Uterus (tissue), 4 donors: ENCODE measurements around the gene PNMA8A. TPM values are rescaled to one million over a fixed set of nuclear protein-coding genes. Genes with fewer than 3 reads are reported as not detected.
A peak's percentile ranks its signal among the peaks of the same experiment; 100 is the strongest.

Experiments used
- DNase-seq, 2 donors: peaks; one replicate each; pipeline ENCODE4 v3.0.0-alpha.2; 2019 to 2020
- H3K27ac ChIP-seq, 2 donors: fragments of 200-600 bp; sonication (generic); 1 replicate in 1 of 2; 2 replicates in 1 of 2; pipeline ENCODE4 v1.5.1; 2016 to 2018
- H3K27me3 ChIP-seq, 2 donors: fragments of 200-600 bp; sonication (generic); one replicate each; pipeline ENCODE4 v1.5.1; 2018 to 2019; ENCODE audit warnings: control low read depth in 1 of 2
- H3K36me3 ChIP-seq, 2 donors: fragments of 200-600 bp; sonication (generic); one replicate each; pipeline ENCODE4 v1.5.1; 2019; ENCODE audit warnings: control low read depth in 1 of 2
- H3K4me1 ChIP-seq, 2 donors: fragments of 200-600 bp; sonication (generic); one replicate each; pipeline ENCODE4 v1.5.1; 2018 to 2019; ENCODE audit warnings: control low read depth in 1 of 2
- H3K4me3 ChIP-seq, 2 donors: fragments of 200-600 bp; sonication (generic); 1 replicate in 1 of 2; 2 replicates in 1 of 2; pipeline ENCODE4 v1.5.1; 2018 to 2019; ENCODE audit warnings: mild to moderate bottlenecking in 1 of 2
- H3K9me3 ChIP-seq, 2 donors: fragments of 200-600 bp; sonication (generic); one replicate each; pipeline ENCODE4 v1.5.1; 2019; ENCODE audit warnings: control low read depth in 1 of 2
- CTCF ChIP-seq, 4 experiments: fragments of 200-600 bp in 2 of 4; fragments of 450-650 bp in 2 of 4; sonication (generic) in 2 of 4; IDR thresholded peaks; one replicate each; pipeline ENCODE4 v1.5.1; 2016 to 2019; ENCODE audit warnings: antibody characterized with exemption in 4 of 4, mild to moderate bottlenecking in 2 of 4, moderate library complexity in 1 of 4
- POLR2A ChIP-seq, 2 donors: fragments of 450-650 bp; IDR thresholded peaks; one replicate each; pipeline ENCODE4 v1.6.1; 2016; ENCODE audit warnings: antibody characterized with exemption in 2 of 2, mild to moderate bottlenecking in 1 of 2, moderate library complexity in 1 of 2
- intact Hi-C: fragments of 100-400 bp; cut with DNase I; formaldehyde crosslinking; loops from one replicate; pipeline ENCODE4 v1.15.1; 2023; ENCODE audit warnings: low total_unique reads
- total RNA-seq, 4 donors: library from RNA; depleted of rRNA in 3 of 4; stranded (reverse); fragments of >200 nt in 3 of 4; gene quantifications; one replicate each; pipeline versions ENCODE4 v1.1.0 to v1.2.4, GENCODE V29; 2014 to 2023
- donor health status: DM: yes; HTN: yes; CAD: no.

PNMA8A gene
- total RNA-seq, 4 donors from 2014 or later: 8.7 to 69.7 (median 16.1) TPM

GRCh38 chr19:46514589-46515289, 43.4 kb upstream of the PNMA8A start:
- intact Hi-C loops: no loop called here

GRCh38 chr19:46513461-46514236, 42.3 kb upstream of the PNMA8A start:
- no peak overlapping the region for H3K27ac ChIP-seq
- H3K27me3 ChIP-seq: no peaks in the 10 kb centered on the region
- peaks cover 0 to 3% of the 10 kb centered on the region in 2 donors for H3K4me1 ChIP-seq
- H3K4me3 ChIP-seq: no peak overlapping the region
- intact Hi-C loops: no loop called here
- TF ChIP-seq POLR2A (IDR thresholded peaks at IDR 0.05) (no peak), CTCF (IDR thresholded peaks at IDR 0.05) (peak; percentile 92 to 98 (median 94))
- no peaks in the 10 kb centered on the region for H3K36me3 ChIP-seq
- peak; percentile 73 to 85 for DNase-seq
- H3K9me3 ChIP-seq: no peaks in the 10 kb centered on the region

More at GRCh38 chr19:46514589-46515289, 43.4 kb upstream of the PNMA8A start:
- Histone ChIP-seq H3K36me3 (no peaks in the 10 kb centered on the region), H3K27me3 (no peaks in the 10 kb centered on the region), H3K4me3 (no peak overlapping the region), H3K27ac (no peak overlapping the region), H3K9me3 (no peaks in the 10 kb centered on the region), H3K4me1 (peaks cover 0 to 3% of the 10 kb centered on the region in 2 donors)
- no peak for DNase-seq
- TF ChIP-seq POLR2A (IDR thresholded peaks at IDR 0.05) (no peak), CTCF (IDR thresholded peaks at IDR 0.05) (no peak)

GRCh38 chr19:46511237-46511636, 39.9 kb upstream of the PNMA8A start:
- H3K4me3 ChIP-seq: no peak overlapping the region
- TF ChIP-seq POLR2A (IDR thresholded peaks at IDR 0.05) (no peak), CTCF (IDR thresholded peaks at IDR 0.05) (no peak)
- no peaks in the 10 kb centered on the region for H3K27me3 ChIP-seq
- no peak overlapping the region for H3K27ac ChIP-seq
- H3K36me3 ChIP-seq: no peaks in the 10 kb centered on the region
- intact Hi-C loops: no loop called here
- peaks cover 0 to 3% of the 10 kb centered on the region in 2 donors for H3K4me1 ChIP-seq
- no peaks in the 10 kb centered on the region for H3K9me3 ChIP-seq
- DNase-seq: no peak

GRCh38 chr19:46508206-46508605, 36.8 kb upstream of the PNMA8A start:
- H3K4me1 ChIP-seq: no peaks in the 10 kb centered on the region
- no peak overlapping the region for H3K4me3 ChIP-seq
- no peaks in the 10 kb centered on the region for H3K9me3 ChIP-seq
- TF ChIP-seq POLR2A (IDR thresholded peaks at IDR 0.05): no peak
- TF ChIP-seq CTCF (IDR thresholded peaks at IDR 0.05): no peak
- no peak for DNase-seq
- intact Hi-C loops: no loop called here
- H3K36me3 ChIP-seq: no peaks in the 10 kb centered on the region
- H3K27me3 ChIP-seq: no peaks in the 10 kb centered on the region
- no peak overlapping the region for H3K27ac ChIP-seq

GRCh38 chr19:46503848-46504453, 32.6 kb upstream of the PNMA8A start:
- H3K4me3 ChIP-seq: no peak overlapping the region
- intact Hi-C loops: no loop called here

More at GRCh38 chr19:46503848-46504453, 32.6 kb upstream of the PNMA8A start:
- TF ChIP-seq CTCF (IDR thresholded peaks at IDR 0.05): no peak
- no peaks in the 10 kb centered on the region for H3K4me1 ChIP-seq
- no peaks in the 10 kb centered on the region for H3K9me3 ChIP-seq
- no peaks in the 10 kb centered on the region for H3K36me3 ChIP-seq
- H3K27me3 ChIP-seq: no peaks in the 10 kb centered on the region
- H3K27ac ChIP-seq: no peak overlapping the region
- DNase-seq: no peak
